Neural cell (in vitro differentiated cells): ENCODE measurements around the gene NTRK2. TPM values are rescaled to one million over a fixed set of nuclear protein-coding genes. Genes with fewer than 3 reads are reported as not detected.

Experiments used
- H2AFZ ChIP-seq: fragments of 200-600, 300-800 bp; sonication (generic), shearing (Covaris generic); 2 replicates; pipeline ENCODE4 v1.6.0; 2014; ENCODE audit warnings: low read depth, mild to moderate bottlenecking, antibody characterized with exemption, low read length, moderate library complexity
- H3F3A ChIP-seq: fragments of 200-600 bp; shearing (Covaris generic); 2 replicates; pipeline ENCODE4 v1.6.1; 2016; ENCODE audit warnings: mild to moderate bottlenecking, moderate library complexity, mixed read lengths, antibody characterized with exemption, low read length; ENCODE audit not compliant: insufficient read depth, poor library complexity, severe bottlenecking
- H3K27ac ChIP-seq: fragments of 200-600, 300-800 bp; sonication (generic), shearing (Covaris generic); 2 replicates; pipeline ENCODE4 v1.5.1; 2014; ENCODE audit warnings: mild to moderate bottlenecking, low read length, moderate library complexity
- H3K27me3 ChIP-seq: fragments of 300-800, 200-600 bp; sonication (generic), shearing (Covaris generic); 2 replicates; pipeline ENCODE4 v1.6.0; 2014; ENCODE audit warnings: mild to moderate bottlenecking, low read depth, low read length, moderate library complexity; ENCODE audit not compliant: insufficient read depth
- H3K36me3 ChIP-seq: fragments of 300-800, 200-600 bp; sonication (generic), shearing (Covaris generic); 2 replicates; pipeline ENCODE4 v1.5.1; 2014; ENCODE audit warnings: mild to moderate bottlenecking, antibody characterized with exemption, low read length, moderate library complexity; ENCODE audit not compliant: insufficient read depth
- H3K4me2 ChIP-seq: fragments of 300-800, 200-600 bp; sonication (generic), shearing (Covaris generic); 2 replicates; pipeline ENCODE4 v1.6.0; 2014; ENCODE audit warnings: mild to moderate bottlenecking, low read length
- H3K4me3 ChIP-seq: fragments of 300-800, 200-600 bp; sonication (generic), shearing (Covaris generic); 2 replicates; pipeline ENCODE4 v1.5.1; 2014; ENCODE audit warnings: mild to moderate bottlenecking, low read length, moderate library complexity
- H3K79me2 ChIP-seq: fragments of 200-600 bp; shearing (Covaris generic); replicated peaks from 2 replicates; pipeline ENCODE4 v1.6.0; 2014; ENCODE audit warnings: mild to moderate bottlenecking, low read length, moderate library complexity; ENCODE audit not compliant: insufficient read depth
- H3K9ac ChIP-seq: fragments of 300-800, 200-600 bp; sonication (generic), shearing (Covaris generic); 2 replicates; pipeline ENCODE4 v1.6.1; 2016; ENCODE audit warnings: mild to moderate bottlenecking, low read length, mixed read lengths
- H3K9me2 ChIP-seq: fragments of 200-600 bp; shearing (Covaris generic); 2 replicates; pipeline ENCODE4 v1.6.1; 2016; ENCODE audit warnings: mild to moderate bottlenecking, low read length, mixed read lengths; ENCODE audit not compliant: insufficient read depth
- H3K9me3 ChIP-seq: fragments of 200-600, 300-800 bp; sonication (generic), shearing (Covaris generic); 2 replicates; pipeline ENCODE4 v1.6.1; 2016; ENCODE audit warnings: mild to moderate bottlenecking, mixed run types, low read length, moderate library complexity, mixed read lengths
- H4K20me1 ChIP-seq: fragments of 200-600 bp; shearing (Covaris generic); 2 replicates; pipeline ENCODE4 v1.6.1; 2016; ENCODE audit warnings: mild to moderate bottlenecking, mixed run types; ENCODE audit not compliant: insufficient read depth
- CTCF ChIP-seq: fragments of 450-650 bp; IDR thresholded peaks from 2 replicates; pipeline ENCODE4 v1.5.1; 2014; ENCODE audit warnings: antibody characterized with exemption, mild to moderate bottlenecking, moderate library complexity; ENCODE audit not compliant: poor library complexity, severe bottlenecking
- EP300 ChIP-seq: fragments of 450-650 bp; conservative IDR thresholded peaks from 2 replicates; pipeline ENCODE4 v1.6.1; 2014; ENCODE audit warnings: antibody characterized with exemption, mild to moderate bottlenecking, moderate library complexity; ENCODE audit not compliant: poor library complexity, severe bottlenecking
- EZH2 ChIP-seq: fragments of 200-600, 300-800 bp; shearing (Covaris generic), sonication (generic); IDR thresholded peaks from 2 replicates; pipeline ENCODE4 v1.6.1; 2014; ENCODE audit warnings: antibody characterized with exemption, low read length, borderline replicate concordance, mild to moderate bottlenecking; ENCODE audit not compliant: insufficient read depth, poor library complexity, severe bottlenecking
- MXI1 ChIP-seq: fragments of 450-650 bp; conservative IDR thresholded peaks from 2 replicates; pipeline ENCODE4 v1.6.1; 2014; ENCODE audit warnings: antibody characterized with exemption, mild to moderate bottlenecking; ENCODE audit not compliant: poor library complexity, severe bottlenecking
- POLR2AphosphoS5 ChIP-seq: IDR thresholded peaks from 2 replicates; pipeline ENCODE4 v1.6.1; 2012
- RAD21 ChIP-seq: fragments of 450-650 bp; conservative IDR thresholded peaks from 2 replicates; pipeline ENCODE4 v1.6.1; 2014; ENCODE audit warnings: antibody characterized with exemption, mild to moderate bottlenecking, moderate library complexity
- REST ChIP-seq: IDR thresholded peaks from 2 replicates; pipeline ENCODE4 v1.6.1; 2012; ENCODE audit warnings: borderline replicate concordance
- SMC3 ChIP-seq: fragments of 450-650 bp; conservative IDR thresholded peaks from 2 replicates; pipeline ENCODE4 v1.6.1; 2014; ENCODE audit warnings: antibody characterized with exemption, mild to moderate bottlenecking, moderate library complexity; ENCODE audit not compliant: poor library complexity
- TAF1 ChIP-seq: IDR thresholded peaks from 2 replicates; pipeline ENCODE4 v1.6.1; 2012; ENCODE audit warnings: low read depth
- polyA plus RNA-seq: library from polyadenylated mRNA; depleted of rRNA; stranded (reverse); fragments of >200 nt; gene quantifications from 2 replicates; pipeline ENCODE4 v1.2.3, GENCODE V29; 2014

NTRK2 gene
- polyA plus RNA-seq, 1 donor from 2014 or later = 14.2 TPM

DNA sequence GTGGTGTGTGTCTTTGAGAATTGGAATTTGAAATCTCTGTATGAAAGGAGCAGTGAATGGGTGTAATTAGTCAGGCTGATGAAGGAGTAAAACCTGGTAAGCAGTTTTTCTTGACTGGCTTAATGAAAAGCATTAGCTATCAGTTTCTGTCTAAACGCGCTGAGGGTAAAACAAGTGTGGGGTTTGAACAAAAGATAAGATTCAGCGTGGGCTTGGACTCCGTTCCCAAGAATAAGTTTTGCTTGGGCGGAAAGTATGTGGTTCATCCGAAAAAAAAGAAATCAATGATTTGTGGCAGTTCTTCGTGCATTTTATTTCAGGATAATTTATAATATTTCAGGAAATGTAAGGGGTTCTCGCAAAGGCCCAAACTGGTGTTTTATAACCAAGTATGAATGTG, 217.3 kb downstream of the NTRK2 start:
- H3F3A ChIP-seq = no peaks in the 10 kb centered on the region

GRCh38 chr9:84891924-84892323, 222.4 kb downstream of the NTRK2 start:
- H3K9ac ChIP-seq = no peak overlapping the region
- no peak for TF ChIP-seq SMC3
- TF ChIP-seq TAF1 = no peak
- no peak for TF ChIP-seq EZH2
- no peak for TF ChIP-seq EP300
- no peak for TF ChIP-seq RAD21
- TF ChIP-seq CTCF = no peak
- no peak for TF ChIP-seq MXI1
- no peak for TF ChIP-seq POLR2AphosphoS5
- TF ChIP-seq REST = no peak

More for the DNA sequence above, 217.3 kb downstream of the NTRK2 start:
- H3K9me2 ChIP-seq = no peaks in the 10 kb centered on the region
- H2AFZ ChIP-seq = no peak overlapping the region
- H3K27me3 ChIP-seq = no peaks in the 10 kb centered on the region
- no peak overlapping the region for H3K9ac ChIP-seq
- no peak overlapping the region for H3K4me2 ChIP-seq
- no peaks in the 10 kb centered on the region for H3K9me3 ChIP-seq
- no peaks in the 10 kb centered on the region for H3K79me2 ChIP-seq
- no peak overlapping the region for H3K27ac ChIP-seq
- no peaks in the 10 kb centered on the region for H4K20me1 ChIP-seq
- no peak overlapping the region for H3K4me3 ChIP-seq
- no peak for TF ChIP-seq SMC3
- TF ChIP-seq POLR2AphosphoS5 = no peak
- no peak for TF ChIP-seq REST
- no peak for TF ChIP-seq EZH2
- TF ChIP-seq EP300 = no peak
- TF ChIP-seq RAD21 = no peak
- TF ChIP-seq MXI1 = no peak
- H3K36me3 ChIP-seq = no peaks in the 10 kb centered on the region

More at GRCh38 chr9:84891924-84892323, 222.4 kb downstream of the NTRK2 start:
- peaks cover 3% of the 10 kb centered on the region for H4K20me1 ChIP-seq
- no peak overlapping the region for H3K27ac ChIP-seq
- no peak overlapping the region for H3K4me3 ChIP-seq
- H3K9me2 ChIP-seq = no peaks in the 10 kb centered on the region
- H3F3A ChIP-seq = no peaks in the 10 kb centered on the region
- no peaks in the 10 kb centered on the region for H3K79me2 ChIP-seq
- no peaks in the 10 kb centered on the region for H3K9me3 ChIP-seq
- H3K27me3 ChIP-seq = no peaks in the 10 kb centered on the region
- no peak overlapping the region for H3K4me2 ChIP-seq
- no peak overlapping the region for H2AFZ ChIP-seq
- no peaks in the 10 kb centered on the region for H3K36me3 ChIP-seq
